Epithelial cell of esophagus (primary cell): ENCODE measurements around the gene CACNG7.
A peak's percentile ranks its signal among the peaks of the same experiment; 100 is the strongest.

Experiments
- DNase-seq: peaks from one replicate; pipeline ENCODE4 v3.0.0; 2010; ENCODE audit warnings: low read depth
- H3K4me3 ChIP-seq: 2 replicates; pipeline ENCODE4 v1.5.1; 2011; ENCODE audit warnings: mild to moderate bottlenecking, low read length, control low read depth
- TF ChIP-seq, protein P1 (sequence below): IDR thresholded peaks from 2 replicates; pipeline ENCODE4 v1.5.1; 2011; ENCODE audit warnings: low read depth, mild to moderate bottlenecking, low read length, control low read depth, inconsistent platforms; ENCODE audit not compliant: insufficient read depth; ENCODE audit errors: missing control alignments

Gene CACNG7

DNA sequence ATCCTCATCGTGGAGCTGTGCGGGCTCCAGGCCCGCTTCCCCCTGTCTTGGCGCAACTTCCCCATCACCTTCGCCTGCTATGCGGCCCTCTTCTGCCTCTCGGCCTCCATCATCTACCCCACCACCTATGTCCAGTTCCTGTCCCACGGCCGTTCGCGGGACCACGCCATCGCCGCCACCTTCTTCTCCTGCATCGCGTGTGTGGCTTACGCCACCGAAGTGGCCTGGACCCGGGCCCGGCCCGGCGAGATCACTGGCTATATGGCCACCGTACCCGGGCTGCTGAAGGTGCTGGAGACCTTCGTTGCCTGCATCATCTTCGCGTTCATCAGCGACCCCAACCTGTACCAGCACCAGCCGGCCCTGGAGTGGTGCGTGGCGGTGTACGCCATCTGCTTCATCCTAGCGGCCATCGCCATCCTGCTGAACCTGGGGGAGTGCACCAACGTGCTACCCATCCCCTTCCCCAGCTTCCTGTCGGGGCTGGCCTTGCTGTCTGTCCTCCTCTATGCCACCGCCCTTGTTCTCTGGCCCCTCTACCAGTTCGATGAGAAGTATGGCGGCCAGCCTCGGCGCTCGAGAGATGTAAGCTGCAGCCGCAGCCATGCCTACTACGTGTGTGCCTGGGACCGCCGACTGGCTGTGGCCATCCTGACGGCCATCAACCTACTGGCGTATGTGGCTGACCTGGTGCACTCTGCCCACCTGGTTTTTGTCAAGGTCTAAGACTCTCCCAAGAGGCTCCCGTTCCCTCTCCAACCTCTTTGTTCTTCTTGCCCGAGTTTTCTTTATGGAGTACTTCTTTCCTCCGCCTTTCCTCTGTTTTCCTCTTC, 35.1 kb upstream of the CACNG7 start:
- H3K4me3 ChIP-seq: no peak overlapping the region
- TF ChIP-seq, protein P1, sequence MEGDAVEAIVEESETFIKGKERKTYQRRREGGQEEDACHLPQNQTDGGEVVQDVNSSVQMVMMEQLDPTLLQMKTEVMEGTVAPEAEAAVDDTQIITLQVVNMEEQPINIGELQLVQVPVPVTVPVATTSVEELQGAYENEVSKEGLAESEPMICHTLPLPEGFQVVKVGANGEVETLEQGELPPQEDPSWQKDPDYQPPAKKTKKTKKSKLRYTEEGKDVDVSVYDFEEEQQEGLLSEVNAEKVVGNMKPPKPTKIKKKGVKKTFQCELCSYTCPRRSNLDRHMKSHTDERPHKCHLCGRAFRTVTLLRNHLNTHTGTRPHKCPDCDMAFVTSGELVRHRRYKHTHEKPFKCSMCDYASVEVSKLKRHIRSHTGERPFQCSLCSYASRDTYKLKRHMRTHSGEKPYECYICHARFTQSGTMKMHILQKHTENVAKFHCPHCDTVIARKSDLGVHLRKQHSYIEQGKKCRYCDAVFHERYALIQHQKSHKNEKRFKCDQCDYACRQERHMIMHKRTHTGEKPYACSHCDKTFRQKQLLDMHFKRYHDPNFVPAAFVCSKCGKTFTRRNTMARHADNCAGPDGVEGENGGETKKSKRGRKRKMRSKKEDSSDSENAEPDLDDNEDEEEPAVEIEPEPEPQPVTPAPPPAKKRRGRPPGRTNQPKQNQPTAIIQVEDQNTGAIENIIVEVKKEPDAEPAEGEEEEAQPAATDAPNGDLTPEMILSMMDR: no peak
- no peak for DNase-seq

DNA sequence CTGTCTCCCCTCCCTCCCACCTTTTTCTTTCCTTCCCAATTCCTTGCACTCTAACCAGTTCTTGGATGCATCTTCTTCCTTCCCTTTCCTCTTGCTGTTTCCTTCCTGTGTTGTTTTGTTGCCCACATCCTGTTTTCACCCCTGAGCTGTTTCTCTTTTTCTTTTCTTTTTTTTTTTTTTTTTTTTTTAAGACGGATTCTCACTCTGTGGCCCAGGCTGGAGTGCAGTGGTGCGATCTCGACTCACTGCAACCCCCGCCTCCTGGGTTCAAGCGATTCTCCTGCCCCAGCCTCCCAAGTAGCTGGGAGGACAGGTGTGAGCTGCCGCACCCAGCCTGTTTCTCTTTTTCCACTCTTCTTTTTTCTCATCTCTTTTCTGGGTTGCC, 34.5 kb upstream of the CACNG7 start:
- no peak overlapping the region for H3K4me3 ChIP-seq
- DNase-seq: no peak

DNA sequence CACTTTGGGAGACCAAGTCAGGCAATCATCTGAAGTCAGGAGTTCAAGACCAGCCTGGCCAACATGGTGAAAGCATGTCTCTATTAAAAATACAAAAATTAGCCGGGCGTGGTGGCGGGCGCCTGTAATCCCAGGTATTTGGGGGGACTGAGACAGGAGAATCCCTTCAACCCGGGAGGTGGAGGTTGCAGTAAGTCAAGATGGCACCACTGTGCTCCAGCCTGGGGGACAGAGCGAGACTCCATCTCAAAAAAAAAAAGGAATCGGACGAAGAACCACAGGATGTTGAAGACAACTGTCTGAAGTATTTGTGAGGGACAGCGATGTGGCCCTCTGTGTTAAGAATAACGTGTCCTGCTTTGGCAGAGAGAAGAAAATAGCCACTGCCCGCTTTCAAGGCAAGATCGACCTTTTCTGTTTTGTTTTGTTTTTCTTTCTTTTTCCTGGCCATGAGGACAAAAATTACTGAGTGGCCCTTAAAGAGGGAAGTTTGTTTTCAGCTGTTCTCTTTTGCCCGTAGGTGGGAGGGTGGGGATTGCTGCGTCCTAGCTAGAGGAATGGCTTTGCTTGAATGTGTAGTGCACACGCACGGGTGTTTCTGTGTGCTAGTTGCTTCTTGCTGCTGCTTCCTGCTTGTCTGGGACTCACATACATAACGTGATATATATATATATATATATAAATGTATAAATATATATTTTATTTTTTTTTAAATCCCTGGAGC, 33.3 kb upstream of the CACNG7 start:
- no peak for DNase-seq
- TF ChIP-seq, protein P1: no peak
- no peak overlapping the region for H3K4me3 ChIP-seq

More for the DNA sequence above, 34.5 kb upstream of the CACNG7 start:
- TF ChIP-seq, protein P1: no peak

DNA sequence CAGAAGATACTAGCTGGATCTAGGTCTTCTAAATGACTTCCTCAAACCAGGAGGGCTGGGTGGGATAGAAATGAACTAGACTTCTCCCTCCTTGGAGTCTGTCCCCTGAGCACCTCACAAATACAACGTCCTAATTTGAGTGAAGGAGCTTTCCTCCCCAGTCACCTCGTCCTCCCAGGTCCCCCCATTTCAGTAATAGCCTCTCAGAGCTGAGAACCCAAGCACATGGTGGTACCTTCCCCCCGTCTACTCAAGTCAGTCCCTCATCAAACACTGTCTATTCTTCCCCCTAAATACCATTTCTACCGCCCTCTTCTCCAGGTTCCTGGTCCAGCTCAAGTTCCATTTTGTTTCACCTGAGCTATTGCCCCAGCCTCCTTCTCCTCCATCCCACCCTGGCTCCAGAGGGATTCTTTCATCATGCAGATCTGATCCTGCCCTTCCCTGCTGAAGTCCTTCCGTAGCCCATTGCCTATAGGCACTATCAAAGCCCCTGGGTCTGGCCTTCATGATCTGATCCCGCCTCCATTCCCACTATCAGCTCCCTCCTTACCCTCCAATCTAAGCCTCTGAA, 32.3 kb upstream of the CACNG7 start:
- H3K4me3 ChIP-seq: no peak overlapping the region
- DNase-seq: no peak
- TF ChIP-seq, protein P1: no peak

DNA sequence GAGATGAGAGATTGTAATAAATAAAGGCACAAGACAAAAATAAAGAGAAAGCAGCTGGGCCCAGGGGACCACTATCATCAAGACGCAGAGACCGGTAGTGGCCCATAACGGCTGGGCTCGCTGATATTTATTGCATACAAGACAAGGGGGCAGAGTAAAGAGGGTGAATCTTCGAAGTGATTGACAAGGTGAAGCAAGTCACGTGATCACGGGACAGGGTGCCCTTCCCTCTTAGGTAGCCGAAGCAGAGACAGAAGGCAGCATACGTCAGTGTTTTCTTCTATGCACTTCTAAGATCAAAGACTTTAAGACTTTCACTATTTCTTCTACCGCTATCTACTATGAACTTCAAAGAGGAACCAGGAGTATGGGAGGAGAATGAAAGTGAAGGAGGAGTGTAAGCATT, 31.7 kb upstream of the CACNG7 start:
- TF ChIP-seq, protein P1: no peak
- H3K4me3 ChIP-seq: no peak overlapping the region
- no peak for DNase-seq

DNA sequence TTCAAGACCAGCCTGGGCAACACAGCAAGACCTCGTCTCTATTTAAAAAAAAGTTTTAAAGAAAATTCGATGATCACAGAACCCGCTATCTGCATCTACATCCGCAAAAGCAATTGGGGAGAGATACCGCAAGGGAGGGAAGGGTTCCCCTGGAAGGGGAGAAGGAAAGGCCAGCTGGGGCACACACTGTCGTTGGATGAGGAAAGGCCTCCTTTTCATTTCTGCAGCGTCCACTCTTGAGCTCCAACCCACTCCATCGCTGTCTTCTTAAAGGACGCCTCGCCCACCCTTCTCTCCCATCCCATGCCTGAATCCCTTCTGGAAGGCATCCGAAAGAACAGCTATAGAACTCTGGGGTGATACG, 30.3 kb upstream of the CACNG7 start:
- TF ChIP-seq, protein P1: no peak
- H3K4me3 ChIP-seq: peak overlapping the region; percentile 66
- no peak for DNase-seq
